Prostate gland (tissue), 2 donors: ENCODE results near the gene TMEM131.

ENCODE experiments used
- CTCF ChIP-seq, 4 experiments: fragments of 200-600 bp in 2 of 4; fragments of 450-650 bp in 2 of 4; sonication (generic) in 2 of 4; IDR thresholded peaks; 1 replicate in 3 of 4; 2 replicates in 1 of 4; pipeline ENCODE4 v1.5.1; 2016 to 2019; ENCODE audit warnings: antibody characterized with exemption in 4 of 4, mild to moderate bottlenecking in 2 of 4, moderate library complexity in 2 of 4
- POLR2A ChIP-seq: fragments of 450-650 bp; IDR thresholded peaks from one replicate; pipeline ENCODE4 v1.6.1; 2016; ENCODE audit warnings: antibody characterized with exemption, mild to moderate bottlenecking
- POLR2AphosphoS5 ChIP-seq: sonication (generic); formaldehyde crosslinking; IDR thresholded peaks from one replicate; pipeline ENCODE4 v1.6.1; 2017; ENCODE audit warnings: antibody characterized with exemption

- TF ChIP-seq CTCF (IDR thresholded peaks at IDR 0.05) (no peak), POLR2A (no peak), POLR2AphosphoS5 (no peak)
These were observed 29.8 kb upstream of the TMEM131 start for GRCh38 chr2:98025481-98026037.
